ENCODE results near the gene MORN1. TPM values are rescaled to one million over a fixed set of nuclear protein-coding genes. Genes with fewer than 3 reads are reported as not detected.

MORN1 gene
- total RNA-seq, 1 donor = 13.4 TPM

GRCh38 chr1:2301607-2302291 is 89.6 kb downstream of the MORN1 start:
- peaks cover 71% of the 10 kb centered on the region for H4K20me1 ChIP-seq (ENCODE audit: insufficient read depth, low read length)

DNA sequence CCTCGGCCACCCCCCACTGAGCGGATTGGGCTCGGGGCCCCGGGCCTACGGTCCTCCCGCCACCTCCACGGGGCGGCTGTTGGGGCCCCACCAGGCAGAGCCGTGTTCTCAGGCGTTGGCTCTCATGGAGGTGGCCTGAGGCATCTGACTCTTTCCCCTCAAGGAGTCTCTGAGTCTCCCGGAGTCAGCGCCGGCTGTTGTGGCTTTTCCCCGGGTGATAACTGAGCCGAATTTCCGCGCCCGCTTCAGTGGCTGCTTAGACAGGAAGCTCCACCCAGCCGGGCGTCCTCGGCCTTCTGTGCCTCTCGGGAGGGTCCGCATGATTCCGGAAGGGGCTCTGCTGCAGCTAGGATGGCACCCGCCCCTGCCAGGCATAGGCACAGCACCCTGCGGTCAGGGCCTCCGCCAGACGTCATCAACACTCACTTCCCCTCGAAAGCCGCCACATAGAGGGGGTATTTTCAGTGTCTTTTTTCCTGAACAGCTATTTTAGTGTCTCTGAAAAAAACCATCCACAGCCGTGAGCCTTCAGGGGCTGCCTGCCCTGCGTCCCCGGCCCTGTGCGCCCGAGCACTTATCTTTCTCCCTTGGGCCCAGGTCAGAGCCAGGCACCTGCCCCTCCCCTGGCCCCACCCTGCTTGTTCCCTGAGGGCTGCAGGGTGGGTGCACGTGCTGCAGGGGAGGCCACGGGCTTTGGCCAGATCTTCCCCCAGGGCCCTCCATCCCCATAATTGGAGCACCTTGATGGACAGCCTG is 90.3 kb downstream of the MORN1 start:
- peaks cover 74% of the 10 kb centered on the region for H4K20me1 ChIP-seq (ENCODE audit: insufficient read depth, low read length)
- H3K36me3 ChIP-seq (ENCODE audit: insufficient read depth, low read length) = peaks cover 34% of the 10 kb centered on the region
- no peaks in the 10 kb centered on the region for H3K27me3 ChIP-seq (ENCODE audit: insufficient read depth, low read length)
- H3K4me2 ChIP-seq (ENCODE audit: insufficient read depth, low read length) = peak overlapping the region; percentile 55
- H3K27ac ChIP-seq (ENCODE audit: low read depth, low read length) = peak overlapping the region; percentile 65
- peak; percentile 99 for DNase-seq (ENCODE audit: insufficient read length, low spot score, missing footprints)
- H3K4me3 ChIP-seq (ENCODE audit: insufficient read depth, low read length) = peak overlapping the region; percentile 46
- no peak for TF ChIP-seq CTCF (IDR thresholded peaks at IDR 0.05; ENCODE audit: extremely low read depth, low read depth, low read length)
- H3K79me2 ChIP-seq (ENCODE audit: insufficient read depth, low read length) = peaks cover 98% of the 10 kb centered on the region
- H2AFZ ChIP-seq (ENCODE audit: low read length) = no peak overlapping the region
- no peaks in the 10 kb centered on the region for H3K9me3 ChIP-seq (ENCODE audit: low read depth, low read length)
- H3K4me1 ChIP-seq (ENCODE audit: insufficient read depth, low read length) = peaks cover 24% of the 10 kb centered on the region

More at GRCh38 chr1:2301607-2302291, 89.6 kb downstream of the MORN1 start:
- Histone ChIP-seq H2AFZ (ENCODE audit: low read length) (no peak overlapping the region), H3K79me2 (ENCODE audit: insufficient read depth, low read length) (peaks cover 93% of the 10 kb centered on the region), H3K4me2 (ENCODE audit: insufficient read depth, low read length) (no peak overlapping the region), H3K27ac (ENCODE audit: low read depth, low read length) (peak overlapping the region; percentile 65), H3K9me3 (ENCODE audit: low read depth, low read length) (no peaks in the 10 kb centered on the region), H3K36me3 (ENCODE audit: insufficient read depth, low read length) (peaks cover 37% of the 10 kb centered on the region), H3K4me1 (ENCODE audit: insufficient read depth, low read length) (peaks cover 24% of the 10 kb centered on the region), H3K27me3 (ENCODE audit: insufficient read depth, low read length) (no peaks in the 10 kb centered on the region), H3K4me3 (ENCODE audit: insufficient read depth, low read length) (no peak overlapping the region)
- no peak for DNase-seq (ENCODE audit: insufficient read length, low spot score, missing footprints)
- no peak for TF ChIP-seq CTCF (IDR thresholded peaks at IDR 0.05; ENCODE audit: extremely low read depth, low read depth, low read length)

DNA sequence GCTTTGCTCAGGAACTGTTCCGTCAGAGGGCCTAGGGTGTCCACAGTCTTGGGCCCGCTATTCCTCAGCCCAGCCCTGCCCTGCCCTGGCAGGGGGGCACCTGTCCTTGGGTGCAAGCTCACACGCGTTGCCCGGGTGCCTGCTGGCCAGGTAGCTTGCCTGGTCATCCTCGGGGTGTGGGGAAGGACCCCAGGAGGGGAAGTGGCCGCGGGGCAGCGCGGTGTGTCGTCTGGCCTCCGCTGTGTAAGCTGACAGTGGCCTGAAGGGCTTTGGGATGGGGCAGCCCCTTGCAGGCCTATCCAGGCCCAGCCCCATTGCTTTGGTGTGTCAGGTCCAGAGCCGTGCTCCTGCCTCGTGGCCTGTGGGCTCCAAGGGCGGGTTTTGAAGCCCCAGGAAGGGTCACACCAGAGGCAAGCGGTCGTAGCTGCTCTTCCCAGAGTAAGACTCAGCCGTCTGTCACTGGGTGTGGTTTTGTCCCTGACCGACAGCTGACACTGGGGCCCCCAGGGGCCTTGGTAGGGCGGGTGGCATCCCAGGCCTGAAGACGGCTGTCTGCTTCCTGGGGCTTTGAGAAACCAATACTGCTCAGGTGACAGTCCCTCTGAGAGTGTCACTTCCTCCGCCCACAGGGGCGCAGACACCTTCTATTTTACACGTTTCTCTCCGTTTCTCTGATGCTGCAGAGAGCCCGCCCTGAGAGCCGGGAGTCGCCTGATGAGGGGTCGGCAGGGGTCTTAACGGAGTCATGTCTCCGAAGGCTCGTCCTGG is 91.2 kb downstream of the MORN1 start:
- peak overlapping the region; percentile 55 for H3K4me2 ChIP-seq (ENCODE audit: insufficient read depth, low read length)
- peak overlapping the region; percentile 65 for H3K27ac ChIP-seq (ENCODE audit: low read depth, low read length)
- peaks cover 36% of the 10 kb centered on the region for H3K36me3 ChIP-seq (ENCODE audit: insufficient read depth, low read length)
- H3K79me2 ChIP-seq (ENCODE audit: insufficient read depth, low read length) = peaks cover 98% of the 10 kb centered on the region
- peaks cover 81% of the 10 kb centered on the region for H4K20me1 ChIP-seq (ENCODE audit: insufficient read depth, low read length)
- no peak for TF ChIP-seq CTCF (IDR thresholded peaks at IDR 0.05; ENCODE audit: extremely low read depth, low read depth, low read length)
- no peak overlapping the region for H2AFZ ChIP-seq (ENCODE audit: low read length)
- H3K9me3 ChIP-seq (ENCODE audit: low read depth, low read length) = no peaks in the 10 kb centered on the region
- DNase-seq (ENCODE audit: insufficient read length, low spot score, missing footprints) = no peak
- H3K4me3 ChIP-seq (ENCODE audit: insufficient read depth, low read length) = peak overlapping the region; percentile 46
- no peaks in the 10 kb centered on the region for H3K27me3 ChIP-seq (ENCODE audit: insufficient read depth, low read length)
- peaks cover 24% of the 10 kb centered on the region for H3K4me1 ChIP-seq (ENCODE audit: insufficient read depth, low read length)
